ENCODE data around the gene ITGB4. TPM values are rescaled to one million over a fixed set of nuclear protein-coding genes. Genes with fewer than 3 reads are reported as not detected.

ITGB4 gene
- total and polyA plus RNA-seq, 9 donors, result 3.3 to 55.6 (median 12.8) TPM

- no peak overlapping the region for H3K27ac ChIP-seq
- no peaks in the 10 kb centered on the region for H3K36me3 ChIP-seq
- no peaks in the 10 kb centered on the region for H3K9me3 ChIP-seq
- H3K4me3 ChIP-seq, result no peak overlapping the region
- no peak for TF ChIP-seq CTCF (IDR thresholded peaks at IDR 0.05)
- no peak for TF ChIP-seq POLR2A (IDR thresholded peaks at IDR 0.05)
- TF ChIP-seq EP300 (IDR thresholded peaks at IDR 0.05), result no peak
- H3K4me1 ChIP-seq (ENCODE audit: insufficient read depth), result no peaks in the 10 kb centered on the region
- no peaks in the 10 kb centered on the region for H3K27me3 ChIP-seq
- intact Hi-C loops (cut with DNase I), result loop anchor here in 1 of 4 donors (10.0 kb wide), 1 partner anchor 307 kb away; no protein-coding TSS in a partner anchor
- 86 to 91% (median 87%) methylated on average over 31 of the region's 31 CpGs for WGBS, 3 donors
- DNase-seq, result no peak
Measured at GRCh38 chr17:75731716-75732498, 10.6 kb downstream of the ITGB4 start.

GRCh38 chr17:75733471-75733870, 12.2 kb downstream of the ITGB4 start:
- Histone ChIP-seq H3K4me1 (ENCODE audit: insufficient read depth) (no peaks in the 10 kb centered on the region), H3K27ac (no peak overlapping the region), H3K4me3 (no peak overlapping the region), H3K36me3 (no peaks in the 10 kb centered on the region), H3K9me3 (no peaks in the 10 kb centered on the region), H3K27me3 (no peaks in the 10 kb centered on the region)
- 90 to 93% (median 93%) methylated on average over 18 of the region's 18 CpGs for WGBS, 3 donors
- TF ChIP-seq POLR2A (IDR thresholded peaks at IDR 0.05) (no peak), CTCF (IDR thresholded peaks at IDR 0.05) (no peak), EP300 (IDR thresholded peaks at IDR 0.05) (no peak)
- intact Hi-C loops (cut with DNase I), result loop anchor here in 1 of 4 donors (10.0 kb wide), 1 partner anchor 309 kb away; no protein-coding TSS in a partner anchor
- DNase-seq, result no peak

- Histone ChIP-seq H3K27ac (no peak overlapping the region), H3K9me3 (no peaks in the 10 kb centered on the region), H3K36me3 (no peaks in the 10 kb centered on the region), H3K4me3 (no peak overlapping the region), H3K4me1 (ENCODE audit: insufficient read depth) (no peaks in the 10 kb centered on the region), H3K27me3 (no peaks in the 10 kb centered on the region)
- WGBS, 3 donors, result 63 to 68% (median 67%) methylated on average over 4 of the region's 4 CpGs
- intact Hi-C loops (cut with DNase I), result loop anchor here in 1 of 4 donors (5.0 to 10.0 kb wide), 2 partner anchors 57 to 310 kb away; no protein-coding TSS in a partner anchor
- TF ChIP-seq CTCF (IDR thresholded peaks at IDR 0.05), result no peak
- no peak for TF ChIP-seq POLR2A (IDR thresholded peaks at IDR 0.05)
- no peak for TF ChIP-seq EP300 (IDR thresholded peaks at IDR 0.05)
- no peak for DNase-seq
Measured at GRCh38 chr17:75734674-75735294, 13.5 kb downstream of the ITGB4 start.

GRCh38 chr17:75736173-75736835, 15.0 kb downstream of the ITGB4 start:
- TF ChIP-seq EP300 (IDR thresholded peaks at IDR 0.05), result no peak
- no peak for TF ChIP-seq CTCF (IDR thresholded peaks at IDR 0.05)
- TF ChIP-seq POLR2A (IDR thresholded peaks at IDR 0.05), result no peak
- WGBS, 3 donors, result 78 to 82% (median 78%) methylated on average over 26 of the region's 26 CpGs
- no peak overlapping the region for H3K27ac ChIP-seq
- no peaks in the 10 kb centered on the region for H3K9me3 ChIP-seq
- no peaks in the 10 kb centered on the region for H3K36me3 ChIP-seq
- H3K4me1 ChIP-seq (ENCODE audit: insufficient read depth), result no peaks in the 10 kb centered on the region
- no peaks in the 10 kb centered on the region for H3K27me3 ChIP-seq
- intact Hi-C loops (cut with DNase I), result loop anchor here in 1 of 4 donors (5.0 to 10.0 kb wide), 2 partner anchors 59 to 312 kb away; no protein-coding TSS in a partner anchor
- no peak overlapping the region for H3K4me3 ChIP-seq
- DNase-seq, result no peak

Data from ovary (tissue), 9 donors.